Stimulated activated CD8-positive, alpha-beta memory T cell treated with anti-CD3 and anti-CD28 coated beads, Interleukin-4, amount 100 ng/mL, for 24 hours (primary cell): Measurements from ENCODE around the gene NEK4.

Source experiments
- DNase-seq: peaks from one replicate; pipeline ENCODE4 v3.0.0-alpha.2; 2020; ENCODE audit warnings: low read depth

The NEK4 gene

GRCh38 chr3:52663098-52663497 is 107.6 kb downstream of the NEK4 start:
- DNase-seq: no peak

- DNase-seq: no peak
Measured at GRCh38 chr3:52660046-52660445, 110.7 kb downstream of the NEK4 start.
